Measurements from ENCODE around the gene SLC35E1.

SLC35E1 gene

DNA sequence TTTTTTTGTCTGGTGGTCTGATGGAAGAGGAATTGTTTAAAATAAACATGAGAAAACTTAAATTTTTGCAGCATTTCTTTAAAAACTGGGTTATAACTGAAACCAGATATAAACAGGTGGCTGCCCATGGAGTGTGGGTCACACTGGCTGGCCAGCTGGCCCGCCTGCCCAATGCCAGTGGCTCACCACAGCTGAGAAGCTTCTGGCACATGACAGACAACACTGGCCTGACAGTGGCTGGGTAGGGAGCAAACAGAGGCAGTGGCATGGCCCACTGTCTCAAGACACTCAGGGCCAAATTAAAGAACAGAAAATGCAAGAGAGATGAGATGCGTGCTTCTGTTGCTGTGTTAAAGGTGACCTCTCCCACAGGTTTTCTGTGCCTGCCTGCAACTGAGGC lies 3.1 kb upstream of the SLC35E1 start:
- no peak overlapping the region for H3K27ac ChIP-seq (ENCODE audit: poor library complexity, severe bottlenecking)
- ATAC-seq (ENCODE audit: low read depth) (no peak), DNase-seq (ENCODE audit: low spot score) (no peak)
- H3K4me3 ChIP-seq (ENCODE audit: severe bottlenecking): no peak overlapping the region
- TF ChIP-seq, protein P1, sequence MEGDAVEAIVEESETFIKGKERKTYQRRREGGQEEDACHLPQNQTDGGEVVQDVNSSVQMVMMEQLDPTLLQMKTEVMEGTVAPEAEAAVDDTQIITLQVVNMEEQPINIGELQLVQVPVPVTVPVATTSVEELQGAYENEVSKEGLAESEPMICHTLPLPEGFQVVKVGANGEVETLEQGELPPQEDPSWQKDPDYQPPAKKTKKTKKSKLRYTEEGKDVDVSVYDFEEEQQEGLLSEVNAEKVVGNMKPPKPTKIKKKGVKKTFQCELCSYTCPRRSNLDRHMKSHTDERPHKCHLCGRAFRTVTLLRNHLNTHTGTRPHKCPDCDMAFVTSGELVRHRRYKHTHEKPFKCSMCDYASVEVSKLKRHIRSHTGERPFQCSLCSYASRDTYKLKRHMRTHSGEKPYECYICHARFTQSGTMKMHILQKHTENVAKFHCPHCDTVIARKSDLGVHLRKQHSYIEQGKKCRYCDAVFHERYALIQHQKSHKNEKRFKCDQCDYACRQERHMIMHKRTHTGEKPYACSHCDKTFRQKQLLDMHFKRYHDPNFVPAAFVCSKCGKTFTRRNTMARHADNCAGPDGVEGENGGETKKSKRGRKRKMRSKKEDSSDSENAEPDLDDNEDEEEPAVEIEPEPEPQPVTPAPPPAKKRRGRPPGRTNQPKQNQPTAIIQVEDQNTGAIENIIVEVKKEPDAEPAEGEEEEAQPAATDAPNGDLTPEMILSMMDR (IDR thresholded peaks at IDR 0.05; ENCODE audit: poor library complexity, severe bottlenecking): no peak
- no peaks in the 10 kb centered on the region for H3K9me3 ChIP-seq (ENCODE audit: severe bottlenecking)
- H3K27me3 ChIP-seq (ENCODE audit: insufficient read depth, poor library complexity, severe bottlenecking): no peaks in the 10 kb centered on the region
- peaks cover 28% of the 10 kb centered on the region for H3K36me3 ChIP-seq (ENCODE audit: low read depth)
- peaks cover 4% of the 10 kb centered on the region for H3K4me1 ChIP-seq (ENCODE audit: insufficient read depth, poor library complexity, severe bottlenecking)

GRCh38 chr19:16573925-16574324 lies 1.7 kb upstream of the SLC35E1 start:
- H3K4me3 ChIP-seq (ENCODE audit: severe bottlenecking): no peak overlapping the region
- H3K36me3 ChIP-seq (ENCODE audit: low read depth): peaks cover 37% of the 10 kb centered on the region
- TF ChIP-seq, protein P1 (IDR thresholded peaks at IDR 0.05; ENCODE audit: poor library complexity, severe bottlenecking): no peak
- no peaks in the 10 kb centered on the region for H3K9me3 ChIP-seq (ENCODE audit: severe bottlenecking)
- no peak for DNase-seq (ENCODE audit: low spot score)
- H3K4me1 ChIP-seq (ENCODE audit: insufficient read depth, poor library complexity, severe bottlenecking): peaks cover 10% of the 10 kb centered on the region
- H3K27ac ChIP-seq (ENCODE audit: poor library complexity, severe bottlenecking): no peak overlapping the region
- no peaks in the 10 kb centered on the region for H3K27me3 ChIP-seq (ENCODE audit: insufficient read depth, poor library complexity, severe bottlenecking)
- ATAC-seq (ENCODE audit: low read depth): no peak

GRCh38 chr19:16573296-16573695 lies 1.1 kb upstream of the SLC35E1 start:
- no peak for DNase-seq (ENCODE audit: low spot score)
- Histone ChIP-seq H3K36me3 (ENCODE audit: low read depth) (peaks cover 36% of the 10 kb centered on the region), H3K27me3 (ENCODE audit: insufficient read depth, poor library complexity, severe bottlenecking) (no peaks in the 10 kb centered on the region), H3K4me3 (ENCODE audit: severe bottlenecking) (peak overlapping the region; percentile 98), H3K9me3 (ENCODE audit: severe bottlenecking) (no peaks in the 10 kb centered on the region), H3K4me1 (ENCODE audit: insufficient read depth, poor library complexity, severe bottlenecking) (peaks cover 15% of the 10 kb centered on the region), H3K27ac (ENCODE audit: poor library complexity, severe bottlenecking) (peak overlapping the region; percentile 58)
- TF ChIP-seq, protein P1 (IDR thresholded peaks at IDR 0.05; ENCODE audit: poor library complexity, severe bottlenecking): no peak
- ATAC-seq (ENCODE audit: low read depth): no peak

DNA sequence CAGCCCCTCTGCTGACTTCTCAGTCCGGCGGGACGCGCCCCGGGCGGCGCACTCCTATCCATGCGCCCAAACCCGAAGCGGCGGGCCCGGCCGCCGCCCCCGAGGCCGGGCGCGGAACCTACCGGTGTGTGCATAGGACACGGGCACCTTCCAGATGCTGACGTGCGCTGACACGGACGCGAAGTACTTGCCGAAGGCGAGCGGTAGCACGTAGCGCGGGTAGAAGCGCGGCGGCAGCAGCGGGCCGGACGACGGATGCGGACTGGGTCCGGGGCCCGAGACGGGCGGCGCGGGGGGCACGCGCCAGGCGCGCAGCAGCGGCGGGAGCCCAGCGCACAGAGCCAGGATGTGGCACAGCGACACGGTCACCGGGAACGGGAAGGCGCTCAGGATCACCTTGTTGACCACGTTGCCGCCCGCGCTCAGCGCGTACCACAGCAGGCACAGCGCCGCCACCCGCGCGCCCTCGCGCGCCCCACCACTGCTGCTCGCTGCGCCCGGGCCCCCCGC lies 338 bp downstream of the SLC35E1 start:
- peak overlapping the region; percentile 98 for H3K4me3 ChIP-seq (ENCODE audit: severe bottlenecking)
- ATAC-seq (ENCODE audit: low read depth): peak; percentile 5; the same call in 1 of the 3 replicates
- peaks cover 46% of the 10 kb centered on the region for H3K36me3 ChIP-seq (ENCODE audit: low read depth)
- H3K27ac ChIP-seq (ENCODE audit: poor library complexity, severe bottlenecking): peak overlapping the region; percentile 58
- DNase-seq (ENCODE audit: low spot score): no peak
- H3K9me3 ChIP-seq (ENCODE audit: severe bottlenecking): no peaks in the 10 kb centered on the region
- no peaks in the 10 kb centered on the region for H3K27me3 ChIP-seq (ENCODE audit: insufficient read depth, poor library complexity, severe bottlenecking)
- TF ChIP-seq, protein P1 (IDR thresholded peaks at IDR 0.05; ENCODE audit: poor library complexity, severe bottlenecking): no peak
- H3K4me1 ChIP-seq (ENCODE audit: insufficient read depth, poor library complexity, severe bottlenecking): peaks cover 15% of the 10 kb centered on the region

GRCh38 chr19:16571283-16571682 lies 932 bp downstream of the SLC35E1 start:
- peak overlapping the region; percentile 58 for H3K27ac ChIP-seq (ENCODE audit: poor library complexity, severe bottlenecking)
- DNase-seq (ENCODE audit: low spot score) (no peak), ATAC-seq (ENCODE audit: low read depth) (no peak)
- H3K9me3 ChIP-seq (ENCODE audit: severe bottlenecking): no peaks in the 10 kb centered on the region
- H3K36me3 ChIP-seq (ENCODE audit: low read depth): peaks cover 46% of the 10 kb centered on the region
- peak overlapping the region; percentile 98 for H3K4me3 ChIP-seq (ENCODE audit: severe bottlenecking)
- H3K4me1 ChIP-seq (ENCODE audit: insufficient read depth, poor library complexity, severe bottlenecking): peaks cover 15% of the 10 kb centered on the region
- TF ChIP-seq, protein P1 (IDR thresholded peaks at IDR 0.05; ENCODE audit: poor library complexity, severe bottlenecking): no peak
- H3K27me3 ChIP-seq (ENCODE audit: insufficient read depth, poor library complexity, severe bottlenecking): no peaks in the 10 kb centered on the region
